Central memory CD4-positive, alpha-beta T cell (primary cell): ENCODE measurements around the gene PANK2.
"Not testable (repeated sequence)": the region's sequence is repeated elsewhere in the genome, so short reads cannot be mapped to it uniquely, and the experiment has no call there.

Source experiments
- DNase-seq: peaks from one replicate; pipeline ENCODE4 v3.0.0; 2022
- total RNA-seq, 3 experiments: gene quantifications; one replicate each; lab custom pipeline; 2026; lab: John Stamatoyannopoulos, UW

The PANK2 gene
- 65.1 to 110 (median 83.7) reads per million in 3 experiments for total RNA-seq

- DNase-seq: peak; percentile 95
Observed at GRCh38 chr20:3888622-3889488, at the start of gene PANK2. Gene PANK2, plus strand, starts transcription at chr20:3889387.

- DNase-seq: not testable (repeated sequence)
Observed at GRCh38 chr20:3840201-3840600, 49.0 kb upstream of the PANK2 start.

GRCh38 chr20:3842348-3842930, 46.7 kb upstream of the PANK2 start:
- DNase-seq: no peak

GRCh38 chr20:3843490-3843889, 45.7 kb upstream of the PANK2 start:
- no peak for DNase-seq

- DNase-seq: not testable (repeated sequence)
Observed at GRCh38 chr20:3843990-3844619, 45.1 kb upstream of the PANK2 start.

- no peak for DNase-seq
Observed at GRCh38 chr20:3846378-3846739, 42.8 kb upstream of the PANK2 start.

GRCh38 chr20:3846740-3847428, 42.3 kb upstream of the PANK2 start, which contains the start of gene MAVS:
Gene MAVS, plus strand, starts transcription at chr20:3846834. Its CDS starts 7,791 bp downstream, at chr20:3854625.
- peak; percentile 82 for DNase-seq

GRCh38 chr20:3847429-3847940, 41.7 kb upstream of the PANK2 start:
- no peak for DNase-seq

- no peak for DNase-seq
Observed at GRCh38 chr20:3848565-3848964, 40.6 kb upstream of the PANK2 start.

GRCh38 chr20:3854462-3854871, 34.7 kb upstream of the PANK2 start:
- DNase-seq: no peak

- no peak for DNase-seq
Observed at GRCh38 chr20:3857405-3857804, 31.8 kb upstream of the PANK2 start.

GRCh38 chr20:3858689-3859088, 30.5 kb upstream of the PANK2 start:
- no peak for DNase-seq

- no peak for DNase-seq
Observed at GRCh38 chr20:3861191-3861590, 28.0 kb upstream of the PANK2 start.

- DNase-seq: no peak
Observed at GRCh38 chr20:3862333-3862732, 26.9 kb upstream of the PANK2 start.

GRCh38 chr20:3863317-3863716, 25.9 kb upstream of the PANK2 start:
- DNase-seq: no peak

- DNase-seq: no peak
Observed at GRCh38 chr20:3864518-3864917, 24.7 kb upstream of the PANK2 start.

GRCh38 chr20:3865152-3865886, 23.9 kb upstream of the PANK2 start:
- no peak for DNase-seq

GRCh38 chr20:3865887-3866407, 23.2 kb upstream of the PANK2 start:
- no peak for DNase-seq

- no peak for DNase-seq
Observed at GRCh38 chr20:3866464-3866863, 22.7 kb upstream of the PANK2 start.

GRCh38 chr20:3867802-3868201, 21.4 kb upstream of the PANK2 start:
- no peak for DNase-seq

GRCh38 chr20:3869839-3870634, 19.1 kb upstream of the PANK2 start:
- no peak for DNase-seq
